Mucosa of descending colon (tissue), 3 donors: Measurements from ENCODE around the gene KBTBD4. TPM values are rescaled to one million over a fixed set of nuclear protein-coding genes. Genes with fewer than 3 reads are reported as not detected.
"Not testable (repeated sequence)": the region's sequence is repeated elsewhere in the genome, so short reads cannot be mapped to it uniquely, and the experiment has no call there.

Experiments used
- ATAC-seq: fragments of 200-7000 bp; cut with Tn5 transposase; one replicate; pipeline ENCODE4 v1.9.1; 2020; ENCODE audit warnings: mild to moderate bottlenecking, moderate library complexity
- DNase-seq, 3 donors: peaks; one replicate each; pipeline ENCODE4 v3.0.0-alpha.2; 2020
- H3K36me3 ChIP-seq: fragments of 200-600 bp; one replicate; pipeline ENCODE4 v1.8.0; 2021; ENCODE audit warnings: low read depth, mild to moderate bottlenecking
- H3K4me1 ChIP-seq: fragments of 200-600 bp; one replicate; pipeline ENCODE4 v1.8.0; 2021; ENCODE audit warnings: low read depth, mild to moderate bottlenecking
- H3K4me3 ChIP-seq: fragments of 200-600 bp; one replicate; pipeline ENCODE4 v1.8.0; 2021; ENCODE audit warnings: mild to moderate bottlenecking
- H3K9me3 ChIP-seq: fragments of 200-600 bp; one replicate; pipeline ENCODE4 v1.8.0; 2021; ENCODE audit warnings: mild to moderate bottlenecking
- CTCF ChIP-seq: fragments of 200-600 bp; IDR thresholded peaks from one replicate; pipeline ENCODE4 v1.8.0; 2022; ENCODE audit warnings: antibody characterized with exemption, mild to moderate bottlenecking
- intact Hi-C, 2 donors: fragments of 100-400 bp; cut with DNase I in 1 of 2; cut with micrococcal nuclease in 1 of 2; formaldehyde crosslinking; loops; one replicate each; pipeline versions ENCODE4 v1.11.0 to v1.11.1; 2022; cut with DNase I, micrococcal nuclease
- total RNA-seq, 3 donors: library from RNA; stranded (reverse); fragmentation: NEBNext Ultra II Directional in 2 of 3; extraction: Animal tissue kit (Norgen Biotek cat#: 25700) in 2 of 3; gene quantifications; one replicate each; pipeline versions ENCODE4 v1.2.1 to v1.2.4, GENCODE V29; 2021 to 2023
- donor health status: DM: no; HTN: no; CAD: no; lungs with moderate emphysema.
- donor health status: DM: no; HTN: no; CAD: no.
- donor health status: DM: no; HTN: yes; CAD: no.

Gene KBTBD4
- total RNA-seq, 3 donors from 2014 or later: 14.1 to 18.2 (median 16.0) TPM

DNA sequence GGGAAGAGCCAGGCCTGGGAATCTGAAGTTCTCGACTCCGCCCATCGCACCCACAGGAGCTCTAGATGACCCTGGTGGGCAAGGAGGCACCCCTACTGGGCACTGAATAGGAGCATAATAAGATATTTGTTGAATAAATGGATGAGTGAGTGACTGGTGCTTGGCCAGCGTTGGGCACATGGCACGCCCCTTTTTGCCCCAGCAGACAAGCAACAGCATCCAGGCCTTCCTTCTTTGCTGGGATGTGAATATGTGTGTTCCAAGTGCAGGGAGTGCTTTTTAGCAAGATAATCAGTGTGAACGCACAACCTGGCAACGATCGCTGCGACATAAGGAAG lies 25.4 kb downstream of the KBTBD4 start:
- no peaks in the 10 kb centered on the region for H3K36me3 ChIP-seq
- H3K4me1 ChIP-seq: peaks cover 17% of the 10 kb centered on the region
- ATAC-seq (peak; percentile 25), DNase-seq (no peak)
- peak overlapping the region; percentile 58 for H3K4me3 ChIP-seq
- H3K9me3 ChIP-seq: no peaks in the 10 kb centered on the region
- intact Hi-C loops: no loop called here
- TF ChIP-seq CTCF: no peak

- Histone ChIP-seq H3K9me3 (no peaks in the 10 kb centered on the region), H3K36me3 (no peaks in the 10 kb centered on the region), H3K4me1 (peaks cover 20% of the 10 kb centered on the region), H3K4me3 (peak within 1 kb of the TSS; percentile 58)
- ATAC-seq (peak; percentile 98), DNase-seq (peak; percentile 93 to 96 (median 95))
- TF ChIP-seq CTCF: peak; percentile 92
- intact Hi-C loops: no loop called here
These were observed 26.0 kb downstream of the KBTBD4 start, which contains the start of gene CELF1 for GRCh38 chr11:47552566-47553405. Gene CELF1 (minus strand): TSS chr11:47553132. CDS start chr11:47499523, 53,609 bp downstream.

DNA sequence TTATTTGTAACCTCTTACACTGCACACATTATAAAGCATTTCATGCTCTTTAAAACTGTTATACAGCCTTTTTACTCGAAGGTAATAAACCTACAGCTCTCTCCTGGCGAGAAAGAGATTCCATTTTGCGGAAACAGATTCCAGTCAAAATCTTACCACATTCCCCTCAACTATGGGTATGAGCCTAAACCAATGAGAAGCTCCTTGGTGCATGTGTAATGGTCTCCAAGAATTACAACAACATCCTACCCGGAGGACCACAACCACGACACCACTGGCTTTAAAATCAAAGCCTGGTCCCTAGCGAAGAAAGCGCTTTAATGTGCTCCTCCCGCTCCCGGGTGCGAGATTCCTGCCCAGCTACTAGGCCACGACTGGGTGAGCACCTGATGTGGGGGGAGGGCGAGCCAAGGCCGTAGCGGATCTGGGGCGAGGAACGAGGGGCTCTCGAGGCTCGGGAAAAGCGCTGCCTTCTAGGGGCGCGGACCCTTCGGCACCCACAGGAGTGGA lies 26.7 kb downstream of the KBTBD4 start:
- intact Hi-C loops: no loop called here
- TF ChIP-seq CTCF: no peak

GRCh38 chr11:47551086-47551485 lies 27.7 kb downstream of the KBTBD4 start:
- Histone ChIP-seq H3K9me3 (no peaks in the 10 kb centered on the region), H3K36me3 (no peaks in the 10 kb centered on the region), H3K4me1 (peaks cover 25% of the 10 kb centered on the region), H3K4me3 (no peak overlapping the region)
- no peak for TF ChIP-seq CTCF
- DNase-seq (no peak), ATAC-seq (no peak)
- intact Hi-C loops: no loop called here

More for the DNA sequence above, 26.7 kb downstream of the KBTBD4 start:
- ATAC-seq (peak; percentile 20), DNase-seq (no peak)
- Histone ChIP-seq H3K4me1 (peaks cover 24% of the 10 kb centered on the region), H3K4me3 (peak overlapping the region; percentile 58), H3K36me3 (no peaks in the 10 kb centered on the region), H3K9me3 (no peaks in the 10 kb centered on the region)

DNA sequence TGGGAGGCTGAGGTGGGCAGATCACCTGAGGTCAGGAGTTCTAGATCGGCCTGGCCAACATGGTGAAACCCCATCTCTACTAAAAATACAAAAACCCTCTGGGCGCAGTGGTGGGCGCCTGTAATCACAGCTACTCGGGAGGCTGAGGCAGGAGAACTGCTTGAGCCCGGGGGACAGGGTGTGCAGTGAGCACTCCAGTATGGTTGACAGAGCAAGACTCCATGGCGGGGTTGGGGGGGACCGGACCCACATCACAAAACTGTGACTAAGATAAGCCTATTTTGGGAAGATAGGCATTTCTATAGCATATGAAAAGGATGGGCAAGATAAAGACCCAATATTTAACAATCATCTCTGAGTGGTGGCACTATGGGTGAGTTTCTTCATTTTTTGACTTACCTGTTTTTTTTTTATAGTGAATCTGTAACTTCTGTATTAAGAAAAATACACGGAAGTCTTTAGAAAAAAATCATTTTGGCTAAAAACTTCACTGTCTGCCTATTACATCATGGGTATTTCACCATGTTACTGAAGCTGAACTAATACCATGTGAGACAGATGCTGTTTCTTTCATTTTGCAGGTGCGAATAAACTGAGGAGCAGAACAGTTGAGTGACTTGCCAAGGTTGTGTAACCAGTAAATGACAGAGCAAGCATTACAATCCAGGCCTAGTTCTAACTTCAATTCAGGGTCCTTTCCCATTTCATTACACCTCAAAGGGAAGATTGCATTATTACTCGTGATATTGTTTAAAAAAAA lies 28.3 kb downstream of the KBTBD4 start:
- no peak for TF ChIP-seq CTCF

GRCh38 chr11:47546274-47546673 lies 32.5 kb downstream of the KBTBD4 start:
- H3K4me1 ChIP-seq: peaks cover 20% of the 10 kb centered on the region

More for the DNA sequence above, 28.3 kb downstream of the KBTBD4 start:
- Histone ChIP-seq H3K4me1 (peaks cover 25% of the 10 kb centered on the region), H3K36me3 (no peaks in the 10 kb centered on the region), H3K9me3 (no peaks in the 10 kb centered on the region), H3K4me3 (no peak overlapping the region)
- ATAC-seq (no peak), DNase-seq (no peak)
- intact Hi-C loops: no loop called here

More at GRCh38 chr11:47546274-47546673, 32.5 kb downstream of the KBTBD4 start:
- H3K36me3 ChIP-seq, ATAC-seq, H3K9me3 ChIP-seq, DNase-seq, H3K4me3 ChIP-seq, intact Hi-C loops: not testable (repeated sequence)
